Left renal pelvis (tissue), 4 donors: ENCODE data around the gene TRIM42. TPM values are rescaled to one million over a fixed set of nuclear protein-coding genes. Genes with fewer than 3 reads are reported as not detected.

Source experiments
- DNase-seq, 4 donors: peaks; one replicate each; pipeline ENCODE4 v3.0.0-alpha.2; 2013; ENCODE audit warnings: low read depth in 4 of 4, low spot score in 3 of 4
- polyA plus RNA-seq, 4 donors: library from polyadenylated mRNA; unstranded; fragments of 120-200 nt; gene quantifications; one replicate each; pipeline ENCODE4 v1.2.1, GENCODE V29; 2013; ENCODE audit not compliant: insufficient read length in 4 of 4

TRIM42 gene
- not detected for polyA plus RNA-seq

DNA sequence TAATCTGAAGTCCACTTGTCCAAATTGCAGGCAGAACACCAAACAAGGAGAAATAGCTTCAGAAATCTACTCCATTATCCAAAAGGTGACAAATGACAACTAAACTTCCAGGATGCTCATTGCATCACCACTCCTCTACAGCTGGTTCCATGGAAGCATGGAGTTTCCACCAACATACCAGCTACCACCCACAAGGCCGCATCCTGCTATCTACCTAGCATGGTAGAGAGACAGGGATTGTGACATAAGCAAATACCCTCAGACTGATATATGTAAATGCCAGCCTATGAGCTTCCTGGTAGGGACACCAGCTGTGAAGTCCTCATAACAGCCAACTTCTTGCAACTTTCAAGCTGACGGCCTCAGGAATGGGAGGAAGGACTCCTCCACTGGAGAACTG, at the start of gene TRIM42:
TRIM42 (plus strand) TSS at position 301 of the 400 bp plus-strand sequence. CDS start 166 bp downstream, outside the sequence.
- no peak for DNase-seq

DNA sequence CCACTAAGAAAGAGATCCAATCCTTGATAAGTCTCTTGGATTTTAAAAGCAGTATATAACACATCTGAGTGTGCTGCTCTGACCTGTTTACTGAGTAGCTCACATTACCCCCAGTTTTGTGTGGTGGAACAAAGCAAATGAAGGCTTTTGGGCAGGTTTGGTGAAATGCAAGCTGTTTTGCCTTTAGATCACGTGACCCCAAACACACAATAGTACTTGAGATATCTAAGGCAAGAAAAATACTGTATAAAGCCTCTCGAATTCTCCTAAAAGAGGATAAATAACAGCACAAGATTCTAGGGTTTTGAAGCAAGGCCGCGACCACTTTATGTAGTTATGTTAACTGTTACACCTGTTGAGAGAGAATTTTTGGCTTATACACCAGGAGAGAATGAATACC, 49.3 kb upstream of the TRIM42 start:
- no peak for DNase-seq

DNA sequence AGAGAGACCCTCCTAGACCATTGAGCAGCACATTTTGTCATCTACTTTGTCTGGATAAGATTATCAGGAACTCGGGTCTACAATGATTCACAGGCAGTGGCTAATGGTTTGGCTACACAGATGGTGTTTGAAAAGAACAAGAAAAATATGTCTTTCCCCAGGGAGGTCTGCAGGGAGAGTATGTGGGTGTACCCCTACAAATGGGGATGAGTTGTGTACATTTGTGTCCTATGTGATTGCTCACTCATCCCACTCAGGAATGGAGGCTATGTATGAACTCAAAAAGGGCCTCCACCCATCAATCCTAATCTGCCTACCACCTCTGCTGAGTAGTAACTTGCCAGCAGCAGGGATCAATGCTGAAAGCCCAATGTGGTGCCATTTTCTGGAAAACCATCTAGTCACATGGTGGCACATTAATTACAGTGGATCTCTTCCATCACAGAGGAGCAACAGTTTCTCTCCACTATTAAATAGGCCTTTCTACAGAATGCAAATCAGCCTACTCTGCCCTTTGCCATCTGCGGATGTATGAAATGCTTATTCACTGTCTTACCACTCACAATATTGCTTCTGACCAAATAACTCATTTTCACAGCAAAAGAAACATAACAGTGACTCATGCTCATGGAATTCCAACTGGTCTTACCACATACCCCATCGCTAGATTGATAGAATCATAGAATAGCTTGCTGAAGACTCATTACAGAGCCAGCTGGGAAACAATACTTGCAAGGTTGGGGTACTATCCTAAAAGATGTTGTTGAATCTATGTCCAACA, 48.3 kb upstream of the TRIM42 start:
- no peak for DNase-seq

DNA sequence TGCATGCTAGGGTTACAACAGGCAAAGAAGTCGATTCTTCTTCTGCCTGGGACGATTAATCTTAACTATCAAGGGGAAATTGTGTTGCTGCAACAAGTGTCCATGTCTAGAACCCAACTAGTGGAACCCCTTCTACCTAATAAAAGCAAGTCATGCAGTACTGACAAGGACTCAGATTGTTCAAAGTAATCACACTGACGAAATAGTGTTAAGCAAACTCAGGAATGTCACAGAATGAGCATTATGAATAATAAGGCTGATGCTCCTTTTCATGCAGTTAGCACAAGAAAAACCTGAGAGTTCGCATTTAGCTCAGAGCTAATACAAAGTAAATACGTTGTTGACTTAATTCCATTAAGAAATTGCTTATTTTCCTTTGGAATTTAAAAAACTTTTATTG, 47.5 kb upstream of the TRIM42 start:
- no peak for DNase-seq

DNA sequence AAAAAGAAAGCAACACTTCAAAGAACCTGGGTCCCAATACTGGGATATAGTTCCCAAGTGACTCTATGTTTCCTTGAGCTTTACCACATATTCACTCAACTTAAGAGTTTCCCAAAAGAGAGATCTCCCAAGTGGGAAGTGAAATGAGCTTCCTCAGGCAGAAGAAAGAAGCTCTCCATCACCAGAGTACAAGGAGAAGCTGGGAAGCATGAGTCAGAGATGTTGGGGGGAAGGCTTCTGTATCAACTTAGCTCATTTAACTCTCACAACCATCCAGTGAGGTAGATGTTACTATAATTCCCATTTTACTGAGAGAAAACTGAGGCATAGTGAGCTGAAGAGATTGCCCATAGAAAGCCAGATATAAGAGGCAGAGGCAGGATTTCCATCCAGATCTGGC, 47.0 kb upstream of the TRIM42 start:
- DNase-seq, result no peak

DNA sequence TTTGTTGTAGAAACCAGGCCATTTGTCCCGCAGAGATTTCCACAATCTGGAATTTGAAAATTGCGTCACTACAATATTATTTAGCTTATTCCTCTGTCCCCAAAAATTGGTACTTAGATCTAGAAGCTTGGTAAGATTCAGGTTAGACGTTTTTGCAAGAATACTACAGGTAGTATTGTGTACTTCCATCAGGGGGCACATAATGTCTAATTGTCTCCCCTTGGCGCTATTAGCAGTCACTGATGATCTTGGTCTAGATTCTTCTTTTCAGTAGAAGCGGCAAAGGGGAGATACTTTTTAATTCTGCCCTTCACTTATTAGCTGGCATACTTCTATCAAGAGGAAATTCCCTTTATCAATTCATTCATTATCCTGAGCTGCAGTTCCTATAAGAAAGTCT, 42.6 kb upstream of the TRIM42 start:
- DNase-seq, result no peak

DNA sequence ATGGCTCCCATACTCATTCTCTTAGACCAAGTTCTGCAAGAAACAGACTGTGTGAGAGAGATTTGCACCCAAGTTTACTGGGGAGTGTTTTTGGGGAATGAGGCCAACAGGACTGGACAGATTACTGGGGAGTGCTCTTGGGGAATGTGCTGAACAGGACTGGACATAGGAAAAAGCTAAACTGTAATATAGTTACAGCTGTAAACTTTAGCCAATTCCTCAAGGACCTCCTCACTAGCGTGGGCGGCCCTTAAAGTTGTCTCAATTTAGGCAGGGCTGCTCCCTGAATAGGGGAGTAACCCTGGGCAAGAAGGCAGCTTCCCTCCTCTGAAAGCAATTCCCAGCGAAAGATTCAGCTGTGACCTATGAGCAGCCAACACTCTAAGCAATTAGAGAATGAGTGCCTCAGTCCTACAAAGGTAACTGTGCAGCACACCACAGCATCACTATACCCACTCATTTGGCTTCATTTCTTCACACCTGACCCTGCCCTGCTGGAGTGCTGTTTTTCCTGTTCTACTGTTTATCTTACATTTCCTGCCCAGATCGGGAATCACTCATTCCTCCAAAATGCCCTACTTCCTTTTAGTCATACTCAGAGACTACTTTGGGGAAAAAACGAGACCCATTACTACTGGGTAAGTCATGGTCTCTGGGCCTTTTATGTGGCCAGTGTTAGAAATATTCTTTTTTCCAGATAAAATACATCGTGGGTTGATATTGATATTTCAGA, 41.3 kb upstream of the TRIM42 start:
- DNase-seq, result no peak

DNA sequence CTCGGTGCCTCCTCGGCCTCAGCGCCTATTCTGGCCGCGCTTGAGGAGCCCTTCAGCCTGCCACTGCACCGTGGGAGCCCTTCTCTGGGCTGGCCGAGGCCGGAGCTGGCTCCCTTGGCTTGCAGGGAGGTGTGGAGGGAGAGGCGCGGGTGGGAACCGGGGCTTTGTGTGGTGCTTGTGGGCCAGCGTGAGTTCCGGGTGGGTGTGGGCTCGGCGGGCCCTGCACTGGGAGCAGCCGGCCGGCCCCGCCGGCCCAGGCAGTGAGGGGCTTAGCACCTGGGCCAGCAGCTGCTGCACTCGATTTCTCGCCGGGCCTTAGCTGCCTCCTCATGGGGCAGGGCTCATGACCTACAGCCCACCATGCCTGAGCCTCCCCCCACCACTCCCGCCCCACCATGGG, 26.6 kb upstream of the TRIM42 start:
- DNase-seq, result no peak

DNA sequence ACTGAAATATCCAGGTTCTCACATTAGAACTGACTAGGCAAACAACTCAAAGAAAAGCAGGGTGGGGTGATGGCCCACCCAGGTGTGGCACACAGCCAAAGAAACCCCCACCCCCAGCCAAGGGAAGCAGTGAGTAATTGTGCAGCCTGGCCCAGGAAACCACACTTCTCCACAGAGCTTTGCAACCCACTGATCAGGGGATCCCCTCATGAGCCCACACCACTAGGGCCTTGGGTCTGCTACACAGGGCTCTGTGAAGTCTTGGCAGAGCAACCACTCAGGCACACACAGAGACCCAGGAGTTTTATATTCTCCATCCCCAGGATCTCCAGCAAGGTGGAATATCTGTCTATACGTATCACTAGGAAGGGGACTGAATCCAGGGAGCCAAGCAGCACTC, 22.2 kb upstream of the TRIM42 start:
- DNase-seq, result no peak

DNA sequence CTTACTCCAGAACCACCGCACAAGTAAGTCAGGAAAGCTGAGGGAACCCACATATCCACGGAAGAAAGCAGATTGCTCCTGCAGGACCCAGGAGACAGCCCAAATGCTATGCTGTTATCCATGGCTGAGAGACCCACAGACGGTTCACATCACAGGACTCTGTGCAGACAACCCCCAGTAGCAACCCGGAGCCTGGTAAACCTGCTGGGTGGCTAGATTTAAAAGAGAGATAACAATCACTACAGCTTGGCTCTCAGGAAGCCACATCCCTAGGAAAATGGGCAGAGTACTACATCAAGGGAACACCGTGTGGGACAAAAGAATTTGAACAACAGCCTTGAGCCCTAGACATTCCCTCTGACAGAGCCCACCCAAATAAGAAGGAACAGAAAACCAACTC, 13.8 kb upstream of the TRIM42 start:
- no peak for DNase-seq

DNA sequence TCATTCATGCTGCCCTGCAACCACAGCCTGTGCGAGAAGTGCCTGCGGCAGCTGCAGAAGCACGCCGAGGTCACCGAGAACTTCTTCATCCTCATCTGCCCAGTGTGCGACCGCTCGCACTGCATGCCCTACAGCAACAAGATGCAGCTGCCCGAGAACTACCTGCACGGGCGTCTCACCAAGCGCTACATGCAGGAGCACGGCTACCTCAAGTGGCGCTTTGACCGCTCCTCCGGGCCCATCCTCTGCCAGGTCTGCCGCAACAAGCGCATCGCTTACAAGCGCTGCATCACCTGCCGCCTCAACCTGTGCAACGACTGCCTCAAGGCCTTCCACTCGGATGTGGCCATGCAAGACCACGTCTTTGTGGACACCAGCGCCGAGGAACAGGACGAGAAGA, 4.7 kb downstream of the TRIM42 start:
- no peak for DNase-seq

DNA sequence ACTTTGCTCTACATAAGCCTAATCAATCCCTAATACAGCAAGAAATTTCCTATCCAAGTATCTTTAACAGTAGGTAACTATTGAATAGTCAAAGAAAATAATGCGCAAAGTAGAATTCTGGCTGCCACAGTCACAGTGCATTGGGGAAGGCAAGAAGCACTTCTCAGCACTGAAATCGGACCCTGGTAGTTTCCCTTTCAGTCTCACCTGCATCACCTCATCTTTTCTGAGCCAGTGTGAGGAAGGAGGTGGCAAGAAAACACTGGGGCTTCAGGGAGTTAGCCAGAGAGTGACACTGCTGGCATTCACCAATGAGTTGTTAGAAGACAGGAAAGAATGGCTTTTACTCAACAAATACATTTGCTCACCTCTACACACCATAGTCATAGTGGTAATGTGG, 8.3 kb downstream of the TRIM42 start:
- no peak for DNase-seq

DNA sequence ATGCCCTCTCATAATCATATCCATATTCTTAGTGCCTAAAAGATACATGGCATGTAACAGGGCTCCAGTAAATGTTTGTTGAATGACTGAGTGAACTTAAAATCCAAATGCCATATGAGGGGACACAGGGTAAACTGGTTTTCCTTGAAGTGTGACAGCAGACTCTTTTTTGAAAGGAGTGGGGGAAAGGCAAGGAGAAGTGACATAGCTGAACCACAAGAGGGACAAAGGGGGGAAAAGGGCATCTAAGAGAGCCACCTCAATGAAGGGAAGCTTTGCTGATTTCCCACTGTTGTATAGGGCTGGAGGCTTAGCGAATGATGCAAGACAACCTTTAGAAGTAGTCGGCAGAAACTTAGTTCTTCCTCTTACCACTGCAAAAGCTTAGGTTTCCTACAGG, 9.1 kb downstream of the TRIM42 start:
- DNase-seq, result no peak

DNA sequence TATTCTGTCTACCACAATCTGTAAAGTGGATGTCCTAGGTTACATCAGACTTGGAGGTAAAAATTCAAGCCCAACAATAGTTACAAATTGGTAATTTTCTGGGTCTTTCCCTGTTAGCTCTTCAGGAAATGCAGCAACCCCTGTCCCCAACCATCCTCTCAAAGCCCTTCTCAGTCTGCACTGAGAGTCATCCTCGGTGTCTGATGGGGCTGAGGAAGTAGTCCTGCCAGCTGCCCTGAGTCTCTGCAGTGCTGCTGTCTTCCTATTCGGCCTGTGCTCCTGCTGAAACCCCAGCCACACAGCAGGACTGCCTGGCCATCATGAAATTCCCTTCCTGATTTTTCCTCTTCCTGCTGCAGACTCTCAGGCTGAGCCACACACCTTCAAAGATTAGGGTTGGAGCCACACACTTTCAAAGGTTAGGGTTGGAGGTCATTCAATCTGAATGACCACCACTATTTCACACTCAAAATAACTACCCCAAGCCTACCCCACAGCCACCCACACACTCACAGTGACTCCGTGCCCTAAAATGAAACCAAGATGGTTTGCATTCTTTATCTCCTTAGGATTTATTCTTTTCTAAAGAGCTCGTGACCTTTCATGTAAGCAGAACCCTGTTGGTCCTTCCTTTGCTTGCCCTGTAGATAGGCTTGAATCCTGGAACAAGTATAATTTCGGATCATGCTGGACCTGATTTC, 17.6 kb downstream of the TRIM42 start:
- no peak for DNase-seq

DNA sequence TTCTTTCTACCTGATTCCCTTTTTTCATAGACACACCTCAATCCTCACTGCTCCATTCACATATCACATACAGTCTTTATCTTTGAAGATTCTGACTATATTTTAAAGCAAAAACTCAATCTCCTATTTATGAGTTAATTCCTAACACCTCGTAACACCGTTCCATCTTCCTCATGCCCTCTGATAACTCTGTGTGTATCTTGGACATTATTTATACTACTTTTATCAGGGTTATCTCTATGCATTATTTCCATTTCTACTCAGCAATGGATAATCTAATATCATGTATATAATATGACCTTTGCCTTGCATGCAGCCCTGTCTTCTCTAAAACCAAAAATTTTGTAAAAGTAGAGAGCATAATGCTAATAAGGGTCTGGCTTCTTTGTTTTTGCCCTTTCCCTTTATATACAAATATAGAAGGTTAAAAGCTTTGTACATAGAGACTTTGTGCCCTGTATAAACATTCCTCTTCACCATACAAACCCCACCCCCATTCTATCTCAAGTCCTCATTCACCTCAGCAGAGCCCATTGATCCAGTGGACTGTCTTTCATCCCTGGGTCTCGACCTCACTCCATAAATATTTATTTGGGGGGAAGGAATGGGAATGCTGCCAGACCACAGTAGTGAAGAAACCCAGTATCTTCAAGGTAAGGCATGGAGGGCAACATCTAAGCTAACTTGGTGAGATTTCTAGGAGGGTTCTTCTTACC, 21.8 kb downstream of the TRIM42 start:
- no peak for DNase-seq

DNA sequence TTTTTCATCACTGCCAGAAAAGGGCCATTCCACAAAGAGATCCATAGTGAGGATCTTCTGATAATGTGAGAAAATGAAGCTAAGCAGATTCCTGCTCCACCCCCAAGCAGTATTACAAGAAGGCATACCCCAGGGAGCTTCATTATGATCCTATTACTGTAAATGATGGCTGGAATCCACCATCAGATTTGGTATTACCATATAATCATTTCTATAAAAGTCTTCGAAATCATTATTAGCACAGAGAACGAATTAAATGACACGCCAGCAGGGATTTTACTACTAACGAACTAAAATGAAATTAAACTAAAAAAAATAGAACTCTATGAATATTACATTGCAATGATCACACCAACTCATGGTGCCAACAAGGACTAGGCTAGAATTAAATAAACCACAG, 24.4 kb downstream of the TRIM42 start:
- DNase-seq, result no peak

DNA sequence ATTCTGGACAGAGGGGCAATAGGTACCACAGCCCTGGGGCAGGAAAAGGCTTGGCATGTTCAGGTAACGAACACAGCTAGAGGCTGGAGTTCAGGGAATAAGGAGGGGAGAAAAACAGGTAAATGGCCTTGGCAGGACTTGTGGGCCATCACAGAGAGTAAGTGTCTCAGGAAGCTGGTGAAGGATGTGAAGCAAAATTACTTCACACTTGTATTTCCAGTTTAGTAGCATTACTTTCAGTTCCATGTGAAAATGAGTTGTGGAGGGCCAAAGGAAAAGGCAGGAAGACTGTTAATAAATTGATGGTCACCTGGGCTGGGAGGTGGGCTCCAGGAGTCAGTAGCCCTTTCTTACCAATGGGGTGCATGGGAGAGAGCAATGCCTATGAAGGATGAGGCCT, 25.6 kb downstream of the TRIM42 start:
- no peak for DNase-seq

DNA sequence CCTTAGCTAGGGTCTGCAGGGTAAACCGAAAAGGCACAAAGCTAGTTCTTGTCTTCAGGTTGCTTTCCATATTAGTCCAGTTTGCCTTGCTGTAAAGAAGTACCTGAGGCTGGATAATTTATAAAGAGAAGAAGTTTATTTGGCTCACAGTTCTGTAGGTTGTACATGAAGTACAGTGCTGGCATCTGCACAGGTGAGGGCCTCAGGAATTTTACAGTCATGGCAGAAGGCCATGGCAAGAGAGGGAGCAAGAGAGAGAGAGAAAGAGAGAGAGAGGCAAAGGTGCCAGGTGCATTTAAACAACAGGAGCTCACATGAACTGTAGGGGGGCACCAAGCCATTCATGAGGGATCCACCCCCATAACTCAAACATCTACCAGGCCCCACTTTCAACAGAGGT, 26.9 kb downstream of the TRIM42 start:
- no peak for DNase-seq

DNA sequence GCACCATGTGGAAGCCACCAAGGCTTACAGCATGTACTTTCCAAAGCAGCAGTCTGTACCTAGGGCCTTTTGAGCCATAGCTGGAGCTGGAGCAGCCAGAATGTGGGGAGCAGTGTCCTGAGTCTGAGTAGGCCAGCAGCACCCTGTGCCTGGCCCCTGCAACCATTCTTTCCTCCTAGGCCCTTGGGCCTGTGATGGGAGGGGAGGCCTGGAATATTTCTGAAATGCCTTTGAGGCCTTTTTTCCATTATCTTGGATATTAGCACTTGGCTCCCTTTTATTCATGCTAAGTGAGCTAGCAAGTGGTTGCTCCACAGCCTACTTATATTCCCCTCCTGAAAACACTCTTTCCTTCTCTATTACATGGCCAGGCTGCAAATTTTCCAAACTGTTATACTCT, 28.1 kb downstream of the TRIM42 start:
- no peak for DNase-seq

DNA sequence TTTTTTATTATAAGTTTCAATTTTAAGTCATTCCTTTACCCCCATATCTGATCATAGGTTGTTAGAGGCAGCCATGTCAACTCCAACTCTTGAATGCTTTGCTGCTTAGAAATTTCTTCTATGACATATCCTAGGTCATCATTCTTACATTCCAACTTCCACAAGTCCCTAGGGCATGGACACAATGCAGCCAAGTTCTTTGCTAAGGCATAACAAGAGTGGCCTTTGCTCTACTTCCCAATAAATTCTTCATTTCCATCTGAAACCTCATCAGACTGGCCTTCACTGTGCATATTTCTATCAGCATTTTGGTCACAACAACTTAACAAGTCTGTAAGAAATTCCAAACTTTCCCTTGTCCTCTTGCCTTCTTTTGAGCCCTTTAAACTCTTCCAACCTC, 28.5 kb downstream of the TRIM42 start:
- no peak for DNase-seq

DNA sequence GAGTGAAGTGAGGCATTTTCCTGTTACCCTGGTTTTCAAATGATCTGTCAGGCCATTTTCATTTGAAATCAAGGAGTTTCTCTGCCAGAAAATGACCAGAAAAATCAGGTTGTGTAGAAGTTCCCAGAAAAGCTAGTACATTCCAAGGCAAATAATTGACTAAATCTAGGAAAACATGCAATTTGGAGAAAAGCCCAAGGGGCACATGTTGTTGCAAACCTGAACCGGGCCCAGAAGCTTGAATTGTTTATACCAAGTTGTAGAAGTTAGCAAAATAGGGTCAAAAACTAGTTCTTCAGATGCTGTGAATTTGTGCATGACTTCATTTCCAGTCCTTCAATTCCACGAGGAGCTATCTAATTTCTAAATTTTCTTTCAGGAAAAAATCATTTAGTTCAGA, 31.0 kb downstream of the TRIM42 start:
- no peak for DNase-seq
